ENCODE data around the gene CGNL1. TPM values are rescaled to one million over a fixed set of nuclear protein-coding genes. Genes with fewer than 3 reads are reported as not detected.

CGNL1 gene
- total RNA-seq, 1 experiment from 2014 or later, result 34.6 TPM

DNA sequence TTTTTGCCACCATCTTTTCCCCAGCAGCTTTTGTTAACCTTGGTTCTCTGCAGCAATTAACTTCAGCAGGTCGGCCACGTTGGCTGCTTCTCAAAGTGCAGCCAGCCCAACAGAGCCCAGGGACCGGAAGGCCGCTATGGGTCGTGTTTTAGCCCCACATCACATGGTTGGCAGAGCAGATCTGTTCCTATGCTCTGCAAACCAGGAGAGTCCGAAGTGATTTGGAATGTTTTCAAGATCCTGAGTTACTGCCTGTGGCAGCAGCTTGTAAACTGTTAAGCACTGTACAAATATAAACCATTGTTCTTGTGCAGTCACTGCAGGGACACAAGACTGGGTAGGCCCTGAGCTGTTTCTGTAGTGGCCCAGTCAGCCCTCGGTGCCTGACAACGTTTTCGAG lies 145.8 kb downstream of the CGNL1 start:
- Histone ChIP-seq H3K79me1 (ENCODE audit: insufficient read depth, low read depth, low read length, poor library complexity, severe bottlenecking) (no peaks in the 10 kb centered on the region), H3K23ac (ENCODE audit: insufficient read length, low read depth, low read length) (no peak overlapping the region), H3K23me2 (ENCODE audit: insufficient read length, low read depth, low read length, poor library complexity, severe bottlenecking) (no peaks in the 10 kb centered on the region), H3K27me3 (ENCODE audit: insufficient read depth, low read length) (no peaks in the 10 kb centered on the region), H2BK5ac (ENCODE audit: insufficient read length, low read length) (no peak overlapping the region), H4K91ac (ENCODE audit: insufficient read length, low read depth, low read length) (no peak overlapping the region), H3K4me2 (ENCODE audit: insufficient read depth, insufficient read length, low read length) (no peak overlapping the region), H2AK5ac (ENCODE audit: insufficient read length, low read length) (no peak overlapping the region), H2BK20ac (ENCODE audit: low read depth, low read length, poor library complexity, severe bottlenecking) (no peak overlapping the region), H3K14ac (ENCODE audit: insufficient read depth, low read length) (no peak overlapping the region), H3K4ac (ENCODE audit: low read depth, low read length) (no peak overlapping the region), H3K79me2 (ENCODE audit: insufficient read depth, low read length) (no peaks in the 10 kb centered on the region), H3K9ac (ENCODE audit: extremely low read depth, insufficient read length, low read length) (no peak overlapping the region), H3K56ac (ENCODE audit: insufficient read length, low read depth, low read length) (no peak overlapping the region), H2BK120ac (ENCODE audit: low read depth, low read length, poor library complexity, severe bottlenecking) (no peak overlapping the region), H3K4me1 (ENCODE audit: insufficient read depth, low read length) (no peaks in the 10 kb centered on the region), H4K20me1 (ENCODE audit: control insufficient read depth, insufficient read depth, insufficient read length) (peaks cover 2% of the 10 kb centered on the region), H2BK12ac (ENCODE audit: insufficient read length, low read depth, low read length) (no peak overlapping the region), H2AFZ (ENCODE audit: low read length) (no peak overlapping the region), H4K5ac (ENCODE audit: insufficient read length, low read depth, low read length) (no peak overlapping the region), H3K27ac (ENCODE audit: insufficient read length, low read depth, low read length) (no peak overlapping the region), H3T11ph (ENCODE audit: low read length) (no peak overlapping the region), H2BK15ac (ENCODE audit: low read depth, low read length) (no peak overlapping the region), H3K18ac (ENCODE audit: insufficient read length, low read depth, low read length) (no peak overlapping the region), H4K8ac (replicated peaks; ENCODE audit: insufficient read length, low read depth, low read length) (no peak overlapping the region), H3K9me3 (ENCODE audit: control insufficient read depth, low read depth, low read length) (no peaks in the 10 kb centered on the region)
- Mint-ChIP-seq H3K4me1 (peaks cover 8 to 12% of the 10 kb centered on the region in 2 experiments), H3K27me3 (ENCODE audit: low read depth) (no peaks in the 10 kb centered on the region), H3K36me3 (ENCODE audit: insufficient read depth in 1 of 3, low read depth in 3 of 3) (peaks cover 19 to 40% (median 32%) of the 10 kb centered on the region in 3 experiments; a peak in 6 of 7 replicates), H3K9me3 (no peaks in the 10 kb centered on the region), H3K27ac (peak overlapping the region in 1 of 3 experiments; percentile 60; a peak in 1 of 7 replicates), H3K4me3 (no peak overlapping the region)
- TF ChIP-seq, protein P1, sequence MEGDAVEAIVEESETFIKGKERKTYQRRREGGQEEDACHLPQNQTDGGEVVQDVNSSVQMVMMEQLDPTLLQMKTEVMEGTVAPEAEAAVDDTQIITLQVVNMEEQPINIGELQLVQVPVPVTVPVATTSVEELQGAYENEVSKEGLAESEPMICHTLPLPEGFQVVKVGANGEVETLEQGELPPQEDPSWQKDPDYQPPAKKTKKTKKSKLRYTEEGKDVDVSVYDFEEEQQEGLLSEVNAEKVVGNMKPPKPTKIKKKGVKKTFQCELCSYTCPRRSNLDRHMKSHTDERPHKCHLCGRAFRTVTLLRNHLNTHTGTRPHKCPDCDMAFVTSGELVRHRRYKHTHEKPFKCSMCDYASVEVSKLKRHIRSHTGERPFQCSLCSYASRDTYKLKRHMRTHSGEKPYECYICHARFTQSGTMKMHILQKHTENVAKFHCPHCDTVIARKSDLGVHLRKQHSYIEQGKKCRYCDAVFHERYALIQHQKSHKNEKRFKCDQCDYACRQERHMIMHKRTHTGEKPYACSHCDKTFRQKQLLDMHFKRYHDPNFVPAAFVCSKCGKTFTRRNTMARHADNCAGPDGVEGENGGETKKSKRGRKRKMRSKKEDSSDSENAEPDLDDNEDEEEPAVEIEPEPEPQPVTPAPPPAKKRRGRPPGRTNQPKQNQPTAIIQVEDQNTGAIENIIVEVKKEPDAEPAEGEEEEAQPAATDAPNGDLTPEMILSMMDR (conservative IDR thresholded peaks at IDR 0.05), result no peak
- WGBS (ENCODE audit: extremely low coverage, insufficient read length, low lambda C conversion rate), result no CpG with 5 or more reads among the region's 9 CpGs
- DNase-seq, result no peak
